Ovary (tissue), 3 donors: ENCODE measurements around the gene EMX2.

Experiments
- CTCF ChIP-seq, 3 donors: fragments of 450-650 bp in 2 of 3; fragments of 200-600 bp in 1 of 3; IDR thresholded peaks; one replicate each; pipeline versions ENCODE4 v1.5.1 to v1.8.0; 2016 to 2022; ENCODE audit warnings: antibody characterized with exemption in 3 of 3, mild to moderate bottlenecking in 1 of 3
- EP300 ChIP-seq: sonication (generic); formaldehyde crosslinking; IDR thresholded peaks from one replicate; pipeline ENCODE4 v1.6.1; 2017; ENCODE audit warnings: antibody characterized with exemption
- POLR2A ChIP-seq: fragments of 450-650 bp; IDR thresholded peaks from one replicate; pipeline ENCODE4 v1.6.1; 2017; ENCODE audit warnings: antibody characterized with exemption, mild to moderate bottlenecking, moderate library complexity
- donor health status: DM: no; HTN: no; CAD: no.

DNA sequence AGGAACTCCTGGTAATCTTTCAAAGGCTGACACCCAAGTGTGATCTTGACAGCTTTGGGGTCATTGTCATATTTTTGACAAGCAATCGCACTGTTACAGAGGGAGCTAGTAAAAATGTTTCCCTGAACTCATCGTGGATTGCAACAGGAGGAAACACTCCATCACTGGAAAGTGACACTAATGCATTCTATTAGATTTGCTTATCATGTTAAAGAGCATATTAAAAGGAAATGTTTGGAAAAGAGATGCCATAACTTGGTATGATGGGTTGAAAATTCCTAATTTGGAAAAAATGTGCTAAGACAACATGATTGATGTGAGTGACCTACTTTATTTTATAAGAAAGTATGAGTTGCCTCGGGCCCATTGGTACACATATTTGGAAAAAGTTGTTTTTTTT lies 22.7 kb upstream of the EMX2 start:
- TF ChIP-seq POLR2A: no peak
- no peak for TF ChIP-seq CTCF (IDR thresholded peaks at IDR 0.05)
- TF ChIP-seq EP300: no peak
